ENCODE data around the gene SFMBT2.

The SFMBT2 gene

GRCh38 chr10:7361316-7361715 lies 49.5 kb downstream of the SFMBT2 start:
- TF ChIP-seq, protein P1, sequence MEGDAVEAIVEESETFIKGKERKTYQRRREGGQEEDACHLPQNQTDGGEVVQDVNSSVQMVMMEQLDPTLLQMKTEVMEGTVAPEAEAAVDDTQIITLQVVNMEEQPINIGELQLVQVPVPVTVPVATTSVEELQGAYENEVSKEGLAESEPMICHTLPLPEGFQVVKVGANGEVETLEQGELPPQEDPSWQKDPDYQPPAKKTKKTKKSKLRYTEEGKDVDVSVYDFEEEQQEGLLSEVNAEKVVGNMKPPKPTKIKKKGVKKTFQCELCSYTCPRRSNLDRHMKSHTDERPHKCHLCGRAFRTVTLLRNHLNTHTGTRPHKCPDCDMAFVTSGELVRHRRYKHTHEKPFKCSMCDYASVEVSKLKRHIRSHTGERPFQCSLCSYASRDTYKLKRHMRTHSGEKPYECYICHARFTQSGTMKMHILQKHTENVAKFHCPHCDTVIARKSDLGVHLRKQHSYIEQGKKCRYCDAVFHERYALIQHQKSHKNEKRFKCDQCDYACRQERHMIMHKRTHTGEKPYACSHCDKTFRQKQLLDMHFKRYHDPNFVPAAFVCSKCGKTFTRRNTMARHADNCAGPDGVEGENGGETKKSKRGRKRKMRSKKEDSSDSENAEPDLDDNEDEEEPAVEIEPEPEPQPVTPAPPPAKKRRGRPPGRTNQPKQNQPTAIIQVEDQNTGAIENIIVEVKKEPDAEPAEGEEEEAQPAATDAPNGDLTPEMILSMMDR (IDR thresholded peaks at IDR 0.05), result no peak
- H3K27ac ChIP-seq, result no peak overlapping the region
- no peak overlapping the region for H3K4me3 ChIP-seq (ENCODE audit: low read depth in 1 of 2, low read length in 1 of 2)
- no peaks in the 10 kb centered on the region for H3K4me1 ChIP-seq (ENCODE audit: control insufficient read depth in 1 of 2, insufficient read depth in 1 of 2, low read depth in 1 of 2, low read length in 1 of 2)
- H3K9me3 ChIP-seq, result no peaks in the 10 kb centered on the region
- H3K27me3 ChIP-seq, result no peaks in the 10 kb centered on the region
- H3K36me3 ChIP-seq, result no peaks in the 10 kb centered on the region

GRCh38 chr10:7359954-7360353 lies 50.9 kb downstream of the SFMBT2 start:
- Histone ChIP-seq H3K36me3 (no peaks in the 10 kb centered on the region), H3K9me3 (no peaks in the 10 kb centered on the region), H3K27ac (no peak overlapping the region), H3K4me1 (ENCODE audit: control insufficient read depth in 1 of 2, insufficient read depth in 1 of 2, low read depth in 1 of 2, low read length in 1 of 2) (no peaks in the 10 kb centered on the region), H3K27me3 (no peaks in the 10 kb centered on the region), H3K4me3 (ENCODE audit: low read depth in 1 of 2, low read length in 1 of 2) (no peak overlapping the region)
- TF ChIP-seq, protein P1 (IDR thresholded peaks at IDR 0.05), result no peak

- Histone ChIP-seq H3K4me3 (ENCODE audit: low read depth in 1 of 2, low read length in 1 of 2) (no peak overlapping the region), H3K9me3 (no peaks in the 10 kb centered on the region), H3K4me1 (ENCODE audit: control insufficient read depth in 1 of 2, insufficient read depth in 1 of 2, low read depth in 1 of 2, low read length in 1 of 2) (no peaks in the 10 kb centered on the region), H3K36me3 (no peaks in the 10 kb centered on the region), H3K27ac (no peak overlapping the region), H3K27me3 (no peaks in the 10 kb centered on the region)
- TF ChIP-seq, protein P1 (IDR thresholded peaks at IDR 0.05), result no peak
These were observed 51.5 kb downstream of the SFMBT2 start for GRCh38 chr10:7359356-7359755.

- TF ChIP-seq, protein P1 (IDR thresholded peaks at IDR 0.05), result no peak
These were observed 53.6 kb downstream of the SFMBT2 start for GRCh38 chr10:7357193-7357592.

DNA sequence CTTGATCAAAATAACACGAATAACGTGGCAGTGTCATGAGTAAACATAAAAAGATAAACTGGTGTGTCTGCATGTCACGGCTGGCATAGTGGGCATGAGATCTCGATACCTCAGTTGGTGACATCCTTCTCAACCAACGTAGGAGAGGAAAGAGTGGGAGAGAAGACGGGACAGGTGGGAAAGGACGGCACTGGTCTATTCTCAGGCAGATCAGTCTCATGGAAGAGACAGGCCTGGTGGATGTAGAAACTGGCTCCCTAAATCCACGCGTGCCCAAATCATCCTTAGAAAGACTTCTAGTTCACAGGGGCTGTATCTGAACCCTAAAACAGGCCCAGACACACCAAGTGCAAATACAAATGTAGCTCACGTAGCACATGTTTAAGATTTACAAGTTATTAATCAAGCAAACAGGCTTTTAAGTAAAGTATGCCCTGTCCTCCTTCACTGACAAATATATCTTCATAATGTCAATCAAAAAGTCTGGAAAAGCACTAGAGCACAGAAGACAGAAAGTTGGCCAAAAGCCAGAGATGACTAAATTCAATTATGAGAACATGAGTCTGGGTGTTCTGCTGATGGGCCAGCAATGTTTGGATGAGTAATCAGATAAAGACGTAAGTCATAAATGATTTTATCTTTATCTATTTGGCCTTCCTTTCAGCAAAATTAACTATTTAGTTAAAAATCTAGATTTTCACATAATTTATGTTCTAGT lies 56.3 kb downstream of the SFMBT2 start:
- H3K36me3 ChIP-seq, result no peaks in the 10 kb centered on the region
- no peak overlapping the region for H3K27ac ChIP-seq
- H3K4me1 ChIP-seq (ENCODE audit: control insufficient read depth in 1 of 2, insufficient read depth in 1 of 2, low read depth in 1 of 2, low read length in 1 of 2), result no peaks in the 10 kb centered on the region
- no peaks in the 10 kb centered on the region for H3K27me3 ChIP-seq
- H3K4me3 ChIP-seq (ENCODE audit: low read depth in 1 of 2, low read length in 1 of 2), result no peak overlapping the region
- H3K9me3 ChIP-seq, result no peaks in the 10 kb centered on the region
- TF ChIP-seq, protein P1 (IDR thresholded peaks at IDR 0.05), result no peak

More at GRCh38 chr10:7357193-7357592, 53.6 kb downstream of the SFMBT2 start:
- H3K27me3 ChIP-seq, result no peaks in the 10 kb centered on the region
- H3K4me3 ChIP-seq (ENCODE audit: low read depth in 1 of 2, low read length in 1 of 2), result no peak overlapping the region
- no peaks in the 10 kb centered on the region for H3K4me1 ChIP-seq (ENCODE audit: control insufficient read depth in 1 of 2, insufficient read depth in 1 of 2, low read depth in 1 of 2, low read length in 1 of 2)
- H3K27ac ChIP-seq, result no peak overlapping the region
- no peaks in the 10 kb centered on the region for H3K36me3 ChIP-seq
- no peaks in the 10 kb centered on the region for H3K9me3 ChIP-seq
